Measurements from ENCODE around the gene SLC22A3.
"Not testable (repeated sequence)": the region's sequence is repeated elsewhere in the genome, so short reads cannot be mapped to it uniquely, and the experiment has no call there.

The SLC22A3 gene

GRCh38 chr6:160420253-160420968 lies 72.2 kb downstream of the SLC22A3 start:
- DNase-seq, result no peak

DNA sequence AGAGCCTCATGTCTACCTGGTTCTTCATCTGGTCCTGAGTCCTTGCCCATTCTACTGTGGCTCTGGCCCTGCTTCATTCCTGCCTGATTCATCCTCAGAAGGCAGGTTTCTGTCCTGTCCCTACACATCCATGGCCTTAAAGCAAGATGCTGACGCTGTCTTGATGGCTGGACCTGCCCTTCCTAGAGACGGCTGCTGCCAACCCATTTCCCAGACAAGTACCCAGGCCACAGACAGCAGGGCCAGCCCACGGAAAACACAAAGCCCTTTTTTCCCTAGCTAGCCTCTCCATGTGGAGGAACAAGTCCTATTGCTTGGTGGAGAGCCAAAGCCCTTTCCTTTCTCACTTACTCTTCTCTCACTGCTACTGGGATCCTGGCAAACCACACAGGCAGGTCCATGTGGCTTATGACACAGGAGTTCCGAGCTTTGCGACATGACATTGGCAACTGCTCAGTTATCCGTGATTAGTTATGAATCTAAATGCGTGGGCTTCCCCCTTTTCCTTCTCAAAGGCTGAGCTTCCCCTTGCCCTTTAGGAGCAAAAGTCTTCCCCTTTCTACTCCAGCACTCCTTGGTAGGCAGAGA lies 72.9 kb downstream of the SLC22A3 start:
- DNase-seq, result no peak

DNA sequence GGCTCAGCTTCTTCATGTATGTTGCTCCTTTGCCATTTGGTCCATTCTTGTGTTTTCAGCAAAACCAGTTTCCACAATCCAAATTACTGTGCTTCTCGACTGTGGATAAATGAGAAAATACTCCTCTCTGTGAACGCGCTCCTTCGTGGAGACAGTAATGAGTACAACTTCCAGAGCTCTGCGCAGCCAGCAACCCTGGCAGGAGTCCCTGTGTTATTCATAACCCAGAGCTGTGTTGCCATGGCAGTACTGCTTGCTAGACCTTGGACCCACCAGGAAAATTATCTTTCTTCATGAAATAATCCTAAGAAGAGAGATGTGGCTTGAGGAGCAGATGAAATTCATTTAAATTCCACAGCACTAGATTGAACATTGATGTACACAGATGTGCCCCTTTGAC lies 73.7 kb downstream of the SLC22A3 start:
- no peak for DNase-seq

DNA sequence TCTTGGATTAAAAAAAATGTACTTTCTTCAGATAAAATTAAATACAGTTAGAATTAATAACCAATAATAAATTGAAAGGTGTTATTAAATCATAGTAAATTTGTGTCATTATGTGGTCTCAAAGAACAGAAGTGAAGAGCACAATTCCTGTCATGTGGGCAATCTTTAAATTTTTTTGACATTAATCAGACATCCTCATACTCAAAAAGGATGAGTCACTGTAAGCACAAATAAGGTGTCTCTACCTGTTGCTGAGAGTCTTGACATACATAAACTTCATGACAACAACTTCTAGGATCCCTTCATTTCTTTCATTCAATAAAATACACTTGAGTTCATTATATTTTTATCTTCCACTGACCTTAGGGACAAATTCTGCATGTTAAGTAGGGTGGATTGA lies 76.1 kb downstream of the SLC22A3 start:
- DNase-seq, result no peak

- DNase-seq, result no peak
Observed at GRCh38 chr6:160426136-160426535, 78.0 kb downstream of the SLC22A3 start.

DNA sequence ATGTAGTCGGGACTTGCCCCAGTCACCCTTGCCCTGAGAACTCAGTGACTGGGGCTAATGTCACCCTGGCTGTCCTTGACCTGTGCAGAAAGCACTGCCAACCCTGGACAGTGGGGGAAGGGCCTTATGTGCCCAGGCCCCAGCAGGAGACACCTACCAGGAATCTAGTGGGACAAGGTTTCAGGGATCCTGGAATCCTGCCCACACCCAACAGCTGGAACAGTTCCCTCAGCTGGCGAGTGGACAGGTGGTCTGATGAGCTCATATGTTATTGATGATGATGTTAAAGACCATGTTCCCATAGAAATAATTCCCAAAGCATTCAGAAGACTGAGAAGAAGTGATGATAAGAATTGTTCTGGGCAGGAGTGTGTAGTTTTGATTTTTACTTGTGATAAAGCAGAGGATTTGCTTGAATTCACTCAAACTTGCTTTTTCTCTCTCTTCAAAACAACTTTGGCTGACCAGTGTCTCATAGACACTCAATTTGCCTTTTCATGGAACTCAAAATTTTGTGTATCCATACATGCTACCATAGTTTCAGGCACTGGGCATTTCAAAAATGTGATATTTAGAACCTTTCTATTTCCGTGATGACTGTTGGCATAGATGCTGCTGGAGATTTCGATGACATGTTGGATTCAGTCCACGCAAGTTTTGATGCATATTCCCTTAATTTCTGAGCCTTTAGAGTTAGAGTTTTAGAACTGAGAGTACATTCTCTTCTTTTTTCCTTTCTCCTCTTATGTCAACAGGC lies 79.3 kb downstream of the SLC22A3 start:
- peak in 1 of 2 experiments; percentile 24 for DNase-seq

GRCh38 chr6:160428069-160428430 lies 79.9 kb downstream of the SLC22A3 start:
- peak in 1 of 2 experiments; percentile 6 for DNase-seq

GRCh38 chr6:160428818-160429619 lies 80.8 kb downstream of the SLC22A3 start:
- peak in 1 of 2 experiments; percentile 4 for DNase-seq

DNA sequence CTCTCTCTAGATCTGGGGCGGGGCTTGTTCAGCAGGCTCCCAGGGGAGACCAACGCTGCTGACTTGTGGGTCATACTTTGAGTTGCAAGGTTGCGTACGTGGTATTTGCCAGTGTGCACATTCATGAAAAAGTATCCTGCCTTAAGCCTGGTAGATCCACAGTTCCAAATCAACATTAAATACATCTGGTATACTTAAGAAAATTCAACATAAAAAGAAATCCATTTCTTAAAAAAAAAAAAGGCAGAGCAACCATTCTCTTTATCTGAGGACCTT lies 81.4 kb downstream of the SLC22A3 start:
- DNase-seq, result no peak

- no peak for DNase-seq
Observed at GRCh38 chr6:160430203-160430602, 82.0 kb downstream of the SLC22A3 start.

- DNase-seq, result no peak
Observed at GRCh38 chr6:160430751-160431150, 82.6 kb downstream of the SLC22A3 start.

- DNase-seq, result no peak
Observed at GRCh38 chr6:160431226-160431625, 83.0 kb downstream of the SLC22A3 start.

GRCh38 chr6:160431791-160432404 lies 83.7 kb downstream of the SLC22A3 start:
- DNase-seq, result no peak

DNA sequence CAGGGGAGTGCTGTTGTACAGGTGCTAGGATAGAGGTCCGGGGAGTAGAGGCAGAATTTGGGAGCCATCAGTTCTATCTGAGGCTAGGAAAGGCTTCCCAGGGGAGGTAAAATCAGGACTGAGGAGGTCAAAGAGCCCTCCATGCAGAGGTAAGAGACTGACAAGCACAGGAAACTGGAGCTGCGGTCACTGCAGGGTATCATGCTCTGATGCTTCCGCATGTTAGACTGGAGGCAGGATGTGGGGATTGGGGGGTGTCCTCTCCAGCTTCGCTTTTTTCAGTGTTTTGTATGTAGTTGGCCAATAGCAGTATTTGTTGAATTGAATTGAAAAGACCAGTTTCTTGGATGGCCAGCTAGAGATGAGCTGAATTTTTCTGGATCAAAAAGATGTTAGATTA lies 87.8 kb downstream of the SLC22A3 start:
- no peak for DNase-seq

- no peak for DNase-seq
Observed at GRCh38 chr6:160437154-160437553, 89.0 kb downstream of the SLC22A3 start.

DNA sequence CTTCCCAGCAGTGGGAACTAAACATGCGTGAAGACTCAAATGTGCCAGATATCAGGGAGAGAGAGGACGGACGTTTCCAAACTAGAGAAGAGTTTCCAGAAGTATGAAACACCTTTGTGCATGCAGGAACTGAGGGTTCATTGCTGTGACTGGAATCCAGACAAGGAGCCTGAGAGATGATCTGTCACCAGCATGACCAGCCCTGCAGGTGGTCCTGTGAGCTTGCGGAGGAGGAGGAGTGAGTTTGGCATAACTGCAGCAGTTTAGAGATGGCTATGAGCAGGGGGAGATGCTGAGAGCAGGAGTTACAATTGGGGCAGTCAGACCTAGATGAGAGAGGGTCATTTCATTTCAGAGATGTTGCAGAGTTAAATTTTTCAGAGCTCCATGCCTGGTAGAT lies 89.6 kb downstream of the SLC22A3 start:
- no peak for DNase-seq

DNA sequence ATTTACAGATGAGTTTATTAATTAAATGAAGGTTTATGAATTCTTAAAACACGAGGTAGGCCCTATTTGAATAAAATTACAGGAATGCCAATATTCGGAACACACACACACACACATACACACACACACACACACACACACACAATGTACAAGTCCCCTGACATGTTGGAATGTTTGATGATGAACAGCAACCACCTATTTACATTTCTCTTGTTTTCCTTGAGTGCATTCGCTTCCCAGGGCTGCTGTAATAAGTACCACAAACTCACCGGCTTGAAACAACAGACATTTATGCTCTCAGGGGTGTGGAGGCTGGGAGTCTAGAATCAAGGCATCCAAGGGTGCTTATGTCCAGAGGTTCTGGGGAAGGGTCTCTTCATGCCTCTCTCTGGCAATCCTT lies 90.3 kb downstream of the SLC22A3 start:
- no peak for DNase-seq

DNA sequence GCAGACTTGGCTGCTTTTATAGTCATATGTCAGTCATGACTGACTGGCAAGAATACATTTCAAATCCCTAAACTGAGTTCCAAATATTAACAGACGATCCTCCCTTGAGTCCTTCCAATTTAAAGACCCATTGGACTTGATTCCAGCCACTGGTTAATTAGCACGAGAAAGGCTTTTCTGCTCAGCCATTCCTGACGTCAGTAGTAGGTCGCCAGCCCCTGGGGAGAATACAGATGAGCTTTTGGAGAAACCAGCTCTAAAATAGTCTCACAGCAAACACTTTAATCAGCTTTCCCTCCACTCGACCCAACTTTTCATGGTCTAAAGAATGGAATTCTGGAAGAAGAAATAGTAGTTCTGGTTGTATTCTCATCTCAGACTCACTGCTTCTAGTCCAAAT lies 91.6 kb downstream of the SLC22A3 start:
- DNase-seq, result no peak

DNA sequence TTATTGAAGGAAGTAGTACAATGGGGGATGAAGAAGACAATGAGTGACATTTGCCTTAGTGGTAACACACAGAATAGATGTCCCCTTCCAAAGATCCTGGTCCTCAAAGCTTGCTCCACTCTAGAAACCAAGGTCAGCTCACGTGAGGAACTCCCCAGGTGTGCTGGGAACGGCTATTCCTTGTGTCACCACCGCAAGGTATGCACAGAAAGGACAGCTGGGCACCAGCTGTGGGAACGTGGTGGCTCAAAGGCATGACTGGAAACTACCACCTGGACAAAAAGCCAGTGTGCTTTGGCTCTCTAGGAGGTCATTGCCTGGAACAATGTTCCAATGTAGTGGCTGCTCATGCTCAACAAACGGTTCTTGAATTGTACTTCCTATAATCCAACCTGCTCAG lies 94.0 kb downstream of the SLC22A3 start:
- no peak for DNase-seq

GRCh38 chr6:160445130-160445529 lies 97.0 kb downstream of the SLC22A3 start:
- DNase-seq, result no peak

DNA sequence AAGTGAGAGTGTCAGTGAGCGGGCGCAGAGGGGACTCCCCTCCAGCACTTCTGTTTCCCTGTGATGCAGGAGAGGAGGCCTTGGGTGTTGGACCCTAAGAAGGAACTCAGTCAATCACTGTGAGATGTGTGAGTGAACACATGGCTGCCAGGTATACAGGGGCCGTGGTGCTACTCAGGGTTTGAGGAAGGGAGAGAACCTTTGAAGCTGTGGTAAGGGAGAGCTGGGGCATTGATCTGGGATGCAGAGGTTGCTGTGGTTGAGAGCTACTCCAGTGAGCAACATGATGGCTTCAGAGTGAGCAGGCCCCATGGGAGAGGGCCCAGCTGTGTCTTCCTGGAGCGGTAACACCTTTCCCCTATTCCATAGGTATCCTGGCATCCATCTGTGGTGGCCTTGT lies 99.2 kb downstream of the SLC22A3 start:
- no peak for DNase-seq

GRCh38 chr6:160449787-160450186 lies 101.6 kb downstream of the SLC22A3 start:
- not testable (repeated sequence) for DNase-seq

GRCh38 chr6:160450849-160451248 lies 102.7 kb downstream of the SLC22A3 start:
- no peak for DNase-seq
